Left ventricle myocardium inferior (tissue), 1 donor: Measurements from ENCODE around the gene ID3. TPM values are rescaled to one million over a fixed set of nuclear protein-coding genes. Genes with fewer than 3 reads are reported as not detected.

Experiments used
- DNase-seq: peaks from one replicate; pipeline ENCODE4 v3.0.0-alpha.2; 2020
- H3K27ac ChIP-seq: fragments of 200-600 bp; replicated peaks from 2 replicates; pipeline ENCODE4 v1.8.0; 2021
- H3K27me3 ChIP-seq: fragments of 200-600 bp; 2 replicates; pipeline ENCODE4 v1.8.0; 2021; ENCODE audit warnings: low read depth
- H3K36me3 ChIP-seq: fragments of 200-600 bp; 2 replicates; pipeline ENCODE4 v1.8.0; 2021
- H3K4me1 ChIP-seq: fragments of 200-600 bp; 2 replicates; pipeline ENCODE4 v1.8.0; 2021
- H3K4me3 ChIP-seq: fragments of 200-600 bp; 2 replicates; pipeline ENCODE4 v1.8.0; 2021; ENCODE audit warnings: mild to moderate bottlenecking, moderate library complexity
- H3K9me3 ChIP-seq: fragments of 200-600 bp; replicated peaks from 2 replicates; pipeline ENCODE4 v1.8.0; 2021
- CTCF ChIP-seq: fragments of 200-600 bp; IDR thresholded peaks from 2 replicates; pipeline ENCODE4 v1.8.0; 2021; ENCODE audit warnings: antibody characterized with exemption, mild to moderate bottlenecking, borderline replicate concordance
- intact Hi-C: fragments of 100-400 bp; cut with micrococcal nuclease; formaldehyde crosslinking; loops from one replicate; pipeline ENCODE4 v1.11.0; 2022
- total RNA-seq: library from RNA; stranded (reverse); fragmentation: NEBNext Ultra II Directional; extraction: Animal tissue kit (Norgen Biotek cat#: 25700); gene quantifications from one replicate; pipeline ENCODE4 v1.2.1, GENCODE V29; 2021
- donor health status: DM: no; HTN: yes; CAD: no; lungs with severe emphysema.

The ID3 gene
- total RNA-seq, 1 donor from 2014 or later: 75.2 TPM

GRCh38 chr1:23561813-23562100 is 2.5 kb upstream of the ID3 start:
- intact Hi-C loops: no loop called here
- TF ChIP-seq CTCF: no peak
- H3K27me3 ChIP-seq: no peaks in the 10 kb centered on the region
- DNase-seq: no peak
- peaks cover 78% of the 10 kb centered on the region for H3K4me1 ChIP-seq
- H3K4me3 ChIP-seq: peak overlapping the region; percentile 87
- peaks cover 20% of the 10 kb centered on the region for H3K36me3 ChIP-seq
- H3K27ac ChIP-seq: peak overlapping the region; percentile 96
- no peaks in the 10 kb centered on the region for H3K9me3 ChIP-seq

GRCh38 chr1:23561076-23561812 is 1.9 kb upstream of the ID3 start:
- Histone ChIP-seq H3K27me3 (no peaks in the 10 kb centered on the region), H3K27ac (peak overlapping the region; percentile 96), H3K9me3 (no peaks in the 10 kb centered on the region), H3K4me3 (peak overlapping the region; percentile 87), H3K36me3 (peaks cover 22% of the 10 kb centered on the region), H3K4me1 (peaks cover 83% of the 10 kb centered on the region)
- no peak for TF ChIP-seq CTCF
- intact Hi-C loops: no loop called here
- DNase-seq: no peak

GRCh38 chr1:23559985-23560741 is 862 bp upstream of the ID3 start:
- H3K4me3 ChIP-seq: peak overlapping the region; percentile 87
- no peak for TF ChIP-seq CTCF
- no peaks in the 10 kb centered on the region for H3K9me3 ChIP-seq
- DNase-seq: no peak
- no peaks in the 10 kb centered on the region for H3K27me3 ChIP-seq
- intact Hi-C loops: no loop called here
- H3K4me1 ChIP-seq: peaks cover 94% of the 10 kb centered on the region
- H3K27ac ChIP-seq: peak overlapping the region; percentile 96
- H3K36me3 ChIP-seq: peaks cover 22% of the 10 kb centered on the region

GRCh38 chr1:23558872-23559135 is 497 bp downstream of the ID3 start:
- Histone ChIP-seq H3K4me3 (peak overlapping the region; percentile 87), H3K36me3 (peaks cover 22% of the 10 kb centered on the region), H3K9me3 (no peaks in the 10 kb centered on the region), H3K27ac (peak overlapping the region; percentile 96), H3K4me1 (peaks cover 91% of the 10 kb centered on the region), H3K27me3 (no peaks in the 10 kb centered on the region)
- intact Hi-C loops: no loop called here
- no peak for TF ChIP-seq CTCF
- DNase-seq: no peak

- no peak for TF ChIP-seq CTCF
- DNase-seq: peak; percentile 71
- Histone ChIP-seq H3K4me1 (peaks cover 91% of the 10 kb centered on the region), H3K9me3 (no peaks in the 10 kb centered on the region), H3K27ac (peak overlapping the region; percentile 96), H3K27me3 (no peaks in the 10 kb centered on the region), H3K36me3 (peaks cover 22% of the 10 kb centered on the region), H3K4me3 (peak overlapping the region; percentile 87)
- intact Hi-C loops: no loop called here
These were observed 995 bp downstream of the ID3 start for GRCh38 chr1:23558140-23558871.
